ENCODE data around the gene ALLC.

ALLC gene

DNA sequence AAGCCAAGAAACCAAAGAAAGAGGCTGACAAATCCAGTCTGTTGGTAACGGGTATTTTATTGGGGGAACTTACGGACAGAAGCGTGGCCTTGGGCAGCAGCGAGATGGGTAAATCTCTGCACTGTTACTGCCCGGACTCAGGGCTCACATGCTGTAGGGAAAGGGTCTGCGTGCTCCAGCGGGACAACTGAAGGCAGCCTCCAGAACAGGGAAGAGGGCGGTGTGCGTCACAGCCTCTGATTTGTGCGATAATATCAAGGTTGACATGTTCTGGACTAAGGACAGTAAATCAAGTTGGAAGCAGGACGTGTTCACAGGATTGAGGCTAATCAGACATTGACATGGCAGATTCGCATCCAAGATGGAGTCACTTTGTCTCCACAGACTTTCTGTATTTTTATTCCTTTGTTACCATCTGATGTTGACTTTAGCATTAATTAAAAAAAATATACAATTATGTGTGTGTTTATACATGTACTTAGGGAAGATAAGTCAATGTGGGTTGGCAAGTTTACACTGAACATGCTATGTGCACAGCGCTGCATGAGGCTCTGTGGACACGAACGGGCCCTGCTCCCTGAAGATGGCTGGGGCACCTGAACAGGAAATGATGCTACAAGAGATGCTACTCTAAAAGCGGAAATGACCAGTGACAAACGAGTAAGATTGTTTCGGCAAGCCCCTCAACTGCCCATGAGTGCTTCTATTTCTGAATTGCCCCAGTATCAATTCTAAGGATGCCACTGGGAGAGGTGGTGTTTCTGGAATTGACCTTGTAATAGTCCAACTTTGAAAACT, 22.7 kb downstream of the ALLC start:
- no peaks in the 10 kb centered on the region for H3K36me3 ChIP-seq (ENCODE audit: insufficient read depth)
- no peak overlapping the region for H3K27ac ChIP-seq
- H3K4me2 ChIP-seq, result no peak overlapping the region
- TF ChIP-seq, protein P1, sequence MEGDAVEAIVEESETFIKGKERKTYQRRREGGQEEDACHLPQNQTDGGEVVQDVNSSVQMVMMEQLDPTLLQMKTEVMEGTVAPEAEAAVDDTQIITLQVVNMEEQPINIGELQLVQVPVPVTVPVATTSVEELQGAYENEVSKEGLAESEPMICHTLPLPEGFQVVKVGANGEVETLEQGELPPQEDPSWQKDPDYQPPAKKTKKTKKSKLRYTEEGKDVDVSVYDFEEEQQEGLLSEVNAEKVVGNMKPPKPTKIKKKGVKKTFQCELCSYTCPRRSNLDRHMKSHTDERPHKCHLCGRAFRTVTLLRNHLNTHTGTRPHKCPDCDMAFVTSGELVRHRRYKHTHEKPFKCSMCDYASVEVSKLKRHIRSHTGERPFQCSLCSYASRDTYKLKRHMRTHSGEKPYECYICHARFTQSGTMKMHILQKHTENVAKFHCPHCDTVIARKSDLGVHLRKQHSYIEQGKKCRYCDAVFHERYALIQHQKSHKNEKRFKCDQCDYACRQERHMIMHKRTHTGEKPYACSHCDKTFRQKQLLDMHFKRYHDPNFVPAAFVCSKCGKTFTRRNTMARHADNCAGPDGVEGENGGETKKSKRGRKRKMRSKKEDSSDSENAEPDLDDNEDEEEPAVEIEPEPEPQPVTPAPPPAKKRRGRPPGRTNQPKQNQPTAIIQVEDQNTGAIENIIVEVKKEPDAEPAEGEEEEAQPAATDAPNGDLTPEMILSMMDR (conservative IDR thresholded peaks at IDR 0.05; ENCODE audit: low read depth, low read length), result no peak
- H3K4me3 ChIP-seq (IDR thresholded peaks at IDR 0.05; ENCODE audit: insufficient read depth, low read depth, low read length), result no peak overlapping the region
- H4K20me1 ChIP-seq (ENCODE audit: insufficient read depth), result no peaks in the 10 kb centered on the region
- H2AFZ ChIP-seq (ENCODE audit: low read depth), result no peak overlapping the region
- H3K27me3 ChIP-seq (ENCODE audit: insufficient read depth, low read depth), result no peaks in the 10 kb centered on the region
- no peaks in the 10 kb centered on the region for H3K79me2 ChIP-seq (ENCODE audit: insufficient read depth, low read depth)
- no peak overlapping the region for H3K9ac ChIP-seq
- no peaks in the 10 kb centered on the region for H3K4me1 ChIP-seq (ENCODE audit: low read depth, poor library complexity, severe bottlenecking)

DNA sequence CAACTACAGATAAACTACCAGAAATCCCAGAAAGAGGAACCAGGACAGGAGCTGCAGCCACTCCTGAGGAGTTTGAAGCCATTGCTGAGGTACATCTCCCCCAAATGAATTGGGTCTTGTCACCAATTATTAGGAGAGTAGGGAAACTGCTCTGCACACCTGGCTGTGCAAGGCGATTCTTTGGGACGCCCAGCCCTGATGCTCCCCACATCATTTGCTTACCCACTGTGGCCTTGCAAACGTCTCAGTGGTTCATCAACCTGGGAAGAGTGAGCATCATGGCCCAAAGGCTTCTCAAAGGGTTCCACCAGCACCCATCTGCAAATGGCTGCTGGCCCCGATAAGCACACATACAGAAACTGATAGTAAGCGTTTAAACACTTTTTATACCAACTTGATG, 23.6 kb downstream of the ALLC start:
- H3K79me2 ChIP-seq (ENCODE audit: insufficient read depth, low read depth), result no peaks in the 10 kb centered on the region
- no peak overlapping the region for H3K4me2 ChIP-seq
- H3K9ac ChIP-seq, result no peak overlapping the region
- H4K20me1 ChIP-seq (ENCODE audit: insufficient read depth), result no peaks in the 10 kb centered on the region
- TF ChIP-seq, protein P1 (conservative IDR thresholded peaks at IDR 0.05; ENCODE audit: low read depth, low read length), result no peak
- no peaks in the 10 kb centered on the region for H3K4me1 ChIP-seq (ENCODE audit: low read depth, poor library complexity, severe bottlenecking)
- no peaks in the 10 kb centered on the region for H3K36me3 ChIP-seq (ENCODE audit: insufficient read depth)
- H3K27me3 ChIP-seq (ENCODE audit: insufficient read depth, low read depth), result no peaks in the 10 kb centered on the region
- no peak overlapping the region for H2AFZ ChIP-seq (ENCODE audit: low read depth)
- H3K27ac ChIP-seq, result no peak overlapping the region
- no peak overlapping the region for H3K4me3 ChIP-seq (IDR thresholded peaks at IDR 0.05; ENCODE audit: insufficient read depth, low read depth, low read length)

DNA sequence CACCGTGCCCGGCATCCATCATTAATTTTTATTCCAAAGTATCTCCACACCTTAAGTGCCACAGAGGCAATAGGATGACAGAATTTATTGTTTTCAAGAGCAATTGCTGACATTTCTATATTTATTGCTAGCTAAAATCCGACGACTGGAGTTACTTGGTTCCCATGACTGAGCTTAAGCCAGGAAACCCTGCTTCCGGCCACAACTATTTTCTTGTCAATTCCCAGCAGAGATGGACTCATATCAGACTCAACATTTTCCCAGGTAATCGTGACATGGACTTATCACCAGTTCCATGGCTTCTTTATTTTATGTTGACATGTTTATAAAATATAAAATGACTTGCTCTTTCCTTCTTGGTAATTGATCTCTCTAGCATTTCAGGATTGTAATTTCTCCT, 24.8 kb downstream of the ALLC start:
- H3K4me3 ChIP-seq (IDR thresholded peaks at IDR 0.05; ENCODE audit: insufficient read depth, low read depth, low read length), result no peak overlapping the region
- no peaks in the 10 kb centered on the region for H3K4me1 ChIP-seq (ENCODE audit: low read depth, poor library complexity, severe bottlenecking)
- H3K79me2 ChIP-seq (ENCODE audit: insufficient read depth, low read depth), result no peaks in the 10 kb centered on the region
- H3K27ac ChIP-seq, result no peak overlapping the region
- no peak overlapping the region for H3K4me2 ChIP-seq
- TF ChIP-seq, protein P1 (conservative IDR thresholded peaks at IDR 0.05; ENCODE audit: low read depth, low read length), result no peak
- no peak overlapping the region for H3K9ac ChIP-seq
- H4K20me1 ChIP-seq (ENCODE audit: insufficient read depth), result no peaks in the 10 kb centered on the region
- no peak overlapping the region for H2AFZ ChIP-seq (ENCODE audit: low read depth)
- no peaks in the 10 kb centered on the region for H3K36me3 ChIP-seq (ENCODE audit: insufficient read depth)
- H3K27me3 ChIP-seq (ENCODE audit: insufficient read depth, low read depth), result no peaks in the 10 kb centered on the region

DNA sequence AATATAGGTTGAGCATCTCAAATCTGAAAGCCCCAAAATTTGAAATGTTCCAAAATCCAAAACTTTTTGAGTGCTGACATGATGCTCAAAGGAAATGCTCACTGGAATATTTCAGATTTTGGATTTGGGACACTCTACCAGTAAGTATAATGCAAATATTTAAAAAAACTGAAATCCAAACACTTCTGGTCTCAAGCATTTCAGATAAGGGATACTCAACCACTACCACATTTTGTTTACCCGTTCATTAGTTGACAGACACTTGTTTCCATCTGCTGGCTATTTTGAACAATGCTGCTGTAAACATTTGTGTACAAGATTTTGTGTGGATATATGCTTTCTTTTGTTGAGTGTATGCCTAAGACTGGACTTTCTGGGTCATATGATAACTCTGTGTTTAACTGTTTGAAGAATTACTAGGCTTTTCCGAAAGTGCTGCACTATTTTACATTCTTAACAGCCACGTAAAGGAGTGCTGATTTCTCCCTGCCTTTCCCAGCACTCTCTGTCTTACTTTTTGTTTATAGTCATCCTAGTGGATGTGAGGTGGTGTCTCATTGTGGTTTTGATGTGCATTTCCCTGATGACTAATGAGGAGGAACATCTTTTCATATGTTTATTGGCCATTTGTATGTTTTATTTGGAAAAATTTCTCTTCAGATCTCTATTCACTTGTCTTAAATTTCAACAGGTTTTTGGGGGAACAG, 25.9 kb downstream of the ALLC start:
- H3K79me2 ChIP-seq (ENCODE audit: insufficient read depth, low read depth), result no peaks in the 10 kb centered on the region
- TF ChIP-seq, protein P1 (conservative IDR thresholded peaks at IDR 0.05; ENCODE audit: low read depth, low read length), result no peak
- no peak overlapping the region for H3K4me2 ChIP-seq
- no peak overlapping the region for H2AFZ ChIP-seq (ENCODE audit: low read depth)
- H3K4me1 ChIP-seq (ENCODE audit: low read depth, poor library complexity, severe bottlenecking), result no peaks in the 10 kb centered on the region
- no peaks in the 10 kb centered on the region for H3K27me3 ChIP-seq (ENCODE audit: insufficient read depth, low read depth)
- H4K20me1 ChIP-seq (ENCODE audit: insufficient read depth), result no peaks in the 10 kb centered on the region
- no peaks in the 10 kb centered on the region for H3K36me3 ChIP-seq (ENCODE audit: insufficient read depth)
- no peak overlapping the region for H3K27ac ChIP-seq
- no peak overlapping the region for H3K9ac ChIP-seq
- H3K4me3 ChIP-seq (IDR thresholded peaks at IDR 0.05; ENCODE audit: insufficient read depth, low read depth, low read length), result no peak overlapping the region

Data from KMS-11 (cell line).